ENCODE results near the gene EPS8L3. TPM values are rescaled to one million over a fixed set of nuclear protein-coding genes. Genes with fewer than 3 reads are reported as not detected.
"Not testable (repeated sequence)": the region's sequence is repeated elsewhere in the genome, so short reads cannot be mapped to it uniquely, and the experiment has no call there.

Gene EPS8L3
- total and polyA plus RNA-seq, 12 donors, result 0.08 to 0.32 TPM; not detected in 10

- no peaks in the 10 kb centered on the region for H3K36me3 ChIP-seq (replicated peaks in 1 of 2)
- peaks cover 0 to 4% of the 10 kb centered on the region in 2 donors for H3K4me1 ChIP-seq (replicated peaks in 1 of 2)
- TF ChIP-seq CTCF (IDR thresholded peaks at IDR 0.05), result no peak
- intact Hi-C loops (cut with DNase I), result no loop called here
- H3K27ac ChIP-seq, result no peak overlapping the region
- peak in 4 of 7 donors; percentile 4 to 24 (median 12) for DNase-seq
- no peak overlapping the region for H3K4me3 ChIP-seq
- H3K27me3 ChIP-seq, result no peaks in the 10 kb centered on the region
- H3K9me3 ChIP-seq (replicated peaks in 1 of 3), result no peaks in the 10 kb centered on the region
- WGBS, 4 donors, result 91 to 94% (median 91%) methylated on average over 13 of the region's 13 CpGs
These were observed 5.6 kb downstream of the EPS8L3 start for GRCh38 chr1:109757936-109758786.

- Histone ChIP-seq H3K36me3 (replicated peaks in 1 of 2) (no peaks in the 10 kb centered on the region), H3K4me1 (replicated peaks in 1 of 2) (no peaks in the 10 kb centered on the region), H3K27ac (no peak overlapping the region), H3K4me3 (no peak overlapping the region), H3K27me3 (no peaks in the 10 kb centered on the region), H3K9me3 (replicated peaks in 1 of 3) (no peaks in the 10 kb centered on the region)
- intact Hi-C loops (cut with DNase I), result no loop called here
- WGBS, 4 donors, result 86 to 93% (median 90%) methylated on average over 5 to 7 of the region's 7 CpGs
- peak in 3 of 7 donors; percentile 4 to 44 (median 5) for DNase-seq
- no peak for TF ChIP-seq POLR2A (IDR thresholded peaks at IDR 0.05)
- no peak for TF ChIP-seq CTCF (IDR thresholded peaks at IDR 0.05)
These were observed 6.7 kb downstream of the EPS8L3 start for GRCh38 chr1:109756848-109757521.

GRCh38 chr1:109756325-109756724, 7.4 kb downstream of the EPS8L3 start:
- intact Hi-C loops (cut with DNase I); H3K4me3 ChIP-seq; H3K9me3 ChIP-seq (replicated peaks in 1 of 3); H3K27me3 ChIP-seq; H3K36me3 ChIP-seq (replicated peaks in 1 of 2); H3K4me1 ChIP-seq (replicated peaks in 1 of 2); H3K27ac ChIP-seq: not testable (repeated sequence)
- 86 to 93% (median 90%) methylated on average over 5 of the region's 5 CpGs for WGBS, 4 donors
- peak in 2 of 7 donors; percentile 5 to 37 for DNase-seq

GRCh38 chr1:109754738-109755137, 9.0 kb downstream of the EPS8L3 start:
- Histone ChIP-seq H3K4me3 (no peak overlapping the region), H3K27ac (no peak overlapping the region), H3K27me3 (no peaks in the 10 kb centered on the region), H3K4me1 (replicated peaks in 1 of 2) (no peaks in the 10 kb centered on the region), H3K36me3 (replicated peaks in 1 of 2) (no peaks in the 10 kb centered on the region), H3K9me3 (replicated peaks in 1 of 3) (no peaks in the 10 kb centered on the region)
- TF ChIP-seq POLR2A (IDR thresholded peaks at IDR 0.05) (no peak), CTCF (IDR thresholded peaks at IDR 0.05) (no peak)
- intact Hi-C loops (cut with DNase I), result no loop called here
- WGBS, 4 donors, result 74 to 81% (median 78%) methylated on average over 2 of the region's 2 CpGs
- DNase-seq, result no peak
